GM21528 (cell line): Measurements from ENCODE around the gene PLET1.
"Not testable (repeated sequence)": the region's sequence is repeated elsewhere in the genome, so short reads cannot be mapped to it uniquely, and the experiment has no call there.

Source experiments
- ATAC-seq: cut with Tn5 transposase; IDR thresholded peaks from one replicate; pipeline ENCODE4 v1.9.1; 2021; ENCODE audit warnings: mild to moderate bottlenecking, moderate library complexity; ENCODE audit not compliant: unreplicated experiment, low FRiP score

PLET1 gene

GRCh38 chr11:112216561-112217105 lies 44.0 kb downstream of the PLET1 start:
- ATAC-seq: no peak

DNA sequence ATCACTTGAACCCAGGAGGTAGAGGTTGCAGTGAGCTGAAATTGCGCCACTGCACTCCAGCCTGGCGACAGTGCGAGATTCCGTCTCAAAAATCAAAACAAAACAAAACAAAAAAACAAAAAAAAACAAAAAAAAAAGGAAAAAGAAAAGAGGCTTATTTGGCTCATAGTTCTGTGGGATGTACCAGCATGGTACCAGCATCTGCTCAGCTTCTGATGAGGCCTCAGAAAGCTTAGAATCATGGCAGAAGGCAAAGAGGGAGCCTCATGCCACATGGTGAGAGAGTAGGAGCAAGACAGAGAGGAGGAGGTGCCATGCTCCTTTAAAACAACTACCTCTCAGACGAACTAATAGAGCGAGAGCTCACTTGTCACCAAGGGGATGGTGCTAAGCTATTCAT lies 45.0 kb downstream of the PLET1 start:
- no peak for ATAC-seq

DNA sequence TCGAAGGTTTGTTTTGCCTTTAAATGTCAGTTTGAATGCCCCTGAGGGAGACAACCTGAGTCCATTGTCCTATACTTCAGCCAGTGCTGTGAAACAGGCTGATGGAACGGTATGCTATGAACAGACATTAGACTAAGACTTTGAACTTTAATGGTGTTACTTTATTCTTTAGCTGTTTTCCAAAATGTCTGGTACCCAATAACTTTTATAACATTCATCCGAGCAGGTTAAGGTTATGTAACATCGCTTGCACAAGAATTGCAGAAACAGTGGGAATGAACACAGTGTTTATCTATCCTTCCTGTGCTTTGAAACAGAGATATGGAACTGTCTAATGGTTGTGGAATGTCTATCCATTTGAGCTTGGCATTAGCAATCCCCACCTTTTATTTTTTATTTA lies 46.9 kb downstream of the PLET1 start:
- ATAC-seq: no peak

DNA sequence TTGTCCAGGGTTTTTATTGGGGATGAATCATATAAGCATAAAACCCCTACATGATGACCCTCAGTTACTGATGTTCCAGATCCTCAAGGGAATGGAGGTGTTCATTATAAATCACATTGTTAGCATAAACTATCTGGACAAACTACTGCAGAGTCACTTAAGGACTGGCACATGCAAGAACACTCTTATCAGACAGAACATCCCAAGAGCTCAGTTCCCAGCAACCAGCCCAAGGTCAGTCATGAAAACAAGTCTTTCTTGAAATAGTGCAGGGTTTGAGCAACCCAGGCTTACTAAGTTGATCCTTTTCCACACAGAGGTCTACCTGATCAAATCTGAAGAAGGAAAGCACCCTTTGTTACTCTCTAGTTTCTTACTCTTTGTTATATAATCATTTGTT lies 48.0 kb downstream of the PLET1 start:
- ATAC-seq: no peak

DNA sequence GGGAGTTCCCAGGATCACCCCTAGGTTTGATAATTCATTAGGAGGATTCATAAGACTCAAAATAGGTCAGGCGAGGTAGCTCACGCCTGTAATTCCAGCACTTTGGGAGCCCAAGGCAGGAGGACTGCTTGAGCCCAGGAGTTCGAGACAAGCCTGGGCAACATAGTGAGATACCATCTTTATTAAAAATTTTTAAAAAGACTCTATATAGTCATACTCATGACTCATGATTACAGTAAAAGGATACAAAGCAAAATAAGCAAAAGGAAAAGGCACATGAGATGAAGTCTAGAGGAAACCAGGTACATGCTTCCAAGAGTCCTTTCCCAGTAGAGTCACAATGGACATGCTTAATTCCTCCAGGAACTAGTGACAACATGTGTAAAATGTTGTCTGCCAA lies 48.4 kb downstream of the PLET1 start:
- no peak for ATAC-seq

DNA sequence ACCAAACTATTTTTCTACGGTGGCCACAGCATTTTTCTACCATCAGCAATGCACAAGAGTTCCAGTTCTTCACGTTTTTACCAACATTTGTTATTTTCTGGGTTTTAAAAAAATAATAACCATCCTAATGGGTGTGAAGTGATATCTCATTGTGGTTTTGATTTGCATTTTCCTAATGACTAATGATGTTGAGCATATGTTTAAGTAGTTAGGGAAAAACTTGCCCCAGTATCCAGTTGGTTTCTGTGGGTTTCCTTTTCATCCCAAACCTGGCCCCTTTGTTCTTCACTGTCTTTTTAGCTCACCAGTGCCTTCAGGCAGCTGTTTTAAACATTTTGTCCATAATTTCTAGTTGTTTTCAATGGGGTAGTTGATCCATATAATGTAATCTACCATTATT lies 49.1 kb downstream of the PLET1 start:
- ATAC-seq: no peak

DNA sequence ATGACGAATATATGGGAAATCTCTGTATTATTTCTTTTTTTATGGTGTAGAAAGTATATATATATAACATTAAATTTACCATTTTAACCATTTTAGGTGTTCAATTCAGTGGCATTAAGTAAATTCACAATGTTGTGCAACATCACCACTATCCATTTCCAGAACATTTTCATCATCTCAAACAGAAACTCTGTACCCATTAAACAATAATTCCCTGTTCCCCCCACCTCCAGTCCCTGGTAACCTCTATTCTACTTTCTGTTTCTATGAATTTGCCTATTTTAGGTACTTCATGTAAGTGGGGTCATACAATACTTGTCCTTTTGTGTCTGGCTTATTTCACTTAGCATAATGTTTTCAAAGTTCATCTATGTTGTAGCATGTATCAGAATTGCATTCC lies 49.8 kb downstream of the PLET1 start:
- ATAC-seq: no peak

GRCh38 chr11:112206071-112206470 lies 54.6 kb downstream of the PLET1 start:
- no peak for ATAC-seq

GRCh38 chr11:112200252-112200651 lies 60.4 kb downstream of the PLET1 start:
- no peak for ATAC-seq

GRCh38 chr11:112199101-112199500 lies 61.6 kb downstream of the PLET1 start:
- ATAC-seq: not testable (repeated sequence)
